HG03571 (cell line): Measurements from ENCODE around the gene NR2F1.
"Not testable (repeated sequence)": the region's sequence is repeated elsewhere in the genome, so short reads cannot be mapped to it uniquely, and the experiment has no call there.

Source experiments
- ATAC-seq: cut with Tn5 transposase; IDR thresholded peaks from one replicate; pipeline ENCODE4 v1.9.1; 2021; ENCODE audit not compliant: unreplicated experiment

Gene NR2F1

DNA sequence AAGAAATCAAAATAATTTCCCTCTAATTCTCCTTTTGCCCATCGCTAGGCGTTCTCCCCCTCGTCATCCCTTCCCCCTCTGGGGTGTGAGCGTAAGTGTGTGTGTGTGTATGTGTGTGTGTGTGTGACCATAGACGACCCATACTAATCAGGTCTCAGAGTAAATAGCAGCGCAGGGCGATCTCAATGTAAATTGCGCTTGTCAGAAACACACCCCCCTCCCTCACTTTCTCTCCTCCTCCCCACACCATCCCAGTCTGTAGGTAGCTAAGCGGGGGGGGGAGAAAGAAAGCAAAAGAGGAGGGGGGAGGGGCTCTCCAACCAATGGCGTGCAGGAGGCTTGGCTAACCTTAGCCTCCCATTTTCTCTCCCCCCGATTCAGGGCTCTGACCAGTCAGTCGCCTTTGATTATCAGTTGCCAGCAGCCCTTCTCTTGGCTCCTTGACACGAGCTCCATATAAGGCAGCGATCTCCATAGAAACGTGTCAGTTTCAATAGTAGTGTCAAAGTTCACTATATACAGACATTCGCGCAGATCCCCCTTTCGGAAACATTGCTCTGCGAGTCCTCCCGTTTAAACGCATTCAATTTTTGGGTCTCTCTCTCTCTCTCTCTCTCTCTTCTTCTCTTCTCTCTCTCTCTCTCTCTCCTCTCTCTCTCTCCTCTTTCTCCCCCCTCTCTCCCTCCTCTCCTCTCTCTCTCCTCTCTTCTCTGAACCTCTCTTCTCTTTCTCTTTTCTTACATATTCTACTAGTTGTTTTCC is at the start of gene NR2F1:
Gene NR2F1, plus strand, starts transcription at position 546 of the 762 bp plus-strand sequence. CDS start 1,802 bp downstream, outside the sequence.
- no peak for ATAC-seq

- no peak for ATAC-seq
Measured at GRCh38 chr5:93545872-93546271, 37.1 kb upstream of the NR2F1 start.

DNA sequence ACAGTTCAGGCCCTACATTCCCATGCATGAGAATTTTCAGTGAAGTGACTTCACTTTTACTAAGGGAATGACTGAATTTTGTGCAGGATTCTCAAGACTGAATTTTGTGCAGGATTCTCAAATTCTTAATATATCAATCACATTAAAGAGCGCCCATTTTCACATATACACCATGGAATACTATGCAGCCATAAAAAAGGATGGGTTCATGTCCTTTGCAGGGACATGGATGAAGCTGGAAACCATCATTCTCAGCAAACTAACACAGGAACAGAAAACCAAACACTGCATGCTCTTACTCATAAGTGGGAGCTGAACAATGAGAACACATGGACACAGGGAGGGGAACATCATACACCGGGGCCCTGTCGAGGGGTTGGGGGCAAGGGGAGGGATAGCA is 33.4 kb upstream of the NR2F1 start:
- not testable (repeated sequence) for ATAC-seq

GRCh38 chr5:93557021-93557604 is 25.9 kb upstream of the NR2F1 start:
- ATAC-seq, result no peak

DNA sequence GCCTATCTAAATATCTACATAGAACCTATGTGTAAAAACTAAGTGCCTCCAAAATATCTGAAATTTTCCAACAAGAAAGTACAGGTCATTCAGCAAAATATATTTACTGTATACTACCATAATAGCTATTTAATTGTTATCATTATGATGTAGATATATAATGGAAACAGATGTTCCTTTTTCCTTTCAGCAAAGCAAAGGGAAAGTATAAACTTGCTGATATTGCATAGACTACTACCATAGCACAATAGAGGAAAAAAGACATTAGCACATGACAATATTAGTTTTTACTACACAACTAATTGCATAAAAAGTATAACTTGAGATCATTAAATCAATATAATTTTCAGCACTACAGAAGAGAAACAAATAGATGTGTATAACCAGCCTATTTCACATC is 16.9 kb upstream of the NR2F1 start:
- no peak for ATAC-seq

- no peak for ATAC-seq
Measured at GRCh38 chr5:93567424-93567823, 15.6 kb upstream of the NR2F1 start.

DNA sequence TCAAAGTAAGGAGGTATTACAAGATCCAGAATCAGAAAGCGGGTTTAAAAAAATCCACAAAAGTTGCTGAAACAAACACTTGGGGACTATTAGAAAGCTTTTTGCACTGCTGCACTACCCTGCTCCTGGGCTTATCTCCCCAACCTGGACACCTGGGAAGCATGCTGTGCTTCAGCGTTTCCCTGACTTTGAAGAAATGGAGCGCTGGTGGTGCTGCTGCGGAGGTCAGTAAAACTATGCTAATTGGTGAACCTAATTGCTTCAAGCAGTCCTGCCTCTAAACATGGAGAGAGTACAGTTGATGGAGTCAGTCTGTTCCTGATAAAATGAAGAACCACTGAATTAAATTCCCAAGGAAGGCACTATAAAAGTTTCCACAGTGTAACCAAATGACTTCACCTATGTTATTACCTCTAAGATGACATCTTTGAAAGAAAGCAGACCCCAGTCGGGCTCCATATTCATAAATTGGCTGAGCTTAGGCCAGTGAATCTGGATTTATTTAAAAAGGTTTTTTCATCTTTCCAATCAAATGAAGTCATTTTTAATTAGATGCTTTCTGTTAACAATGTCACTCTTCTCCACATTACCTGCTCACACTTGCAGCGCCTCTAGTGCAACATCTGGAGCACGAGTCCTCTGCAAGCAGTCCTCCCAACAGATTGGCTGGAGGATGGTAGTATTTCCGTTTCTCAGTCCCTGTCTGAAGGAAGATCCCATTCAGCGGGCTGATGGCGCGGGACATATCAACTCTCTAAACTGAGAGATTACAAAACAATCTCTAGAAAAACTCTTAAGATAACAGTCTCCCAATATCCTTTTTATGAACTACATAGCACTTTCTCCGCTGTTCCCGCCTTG is 13.5 kb upstream of the NR2F1 start:
- ATAC-seq, result no peak

DNA sequence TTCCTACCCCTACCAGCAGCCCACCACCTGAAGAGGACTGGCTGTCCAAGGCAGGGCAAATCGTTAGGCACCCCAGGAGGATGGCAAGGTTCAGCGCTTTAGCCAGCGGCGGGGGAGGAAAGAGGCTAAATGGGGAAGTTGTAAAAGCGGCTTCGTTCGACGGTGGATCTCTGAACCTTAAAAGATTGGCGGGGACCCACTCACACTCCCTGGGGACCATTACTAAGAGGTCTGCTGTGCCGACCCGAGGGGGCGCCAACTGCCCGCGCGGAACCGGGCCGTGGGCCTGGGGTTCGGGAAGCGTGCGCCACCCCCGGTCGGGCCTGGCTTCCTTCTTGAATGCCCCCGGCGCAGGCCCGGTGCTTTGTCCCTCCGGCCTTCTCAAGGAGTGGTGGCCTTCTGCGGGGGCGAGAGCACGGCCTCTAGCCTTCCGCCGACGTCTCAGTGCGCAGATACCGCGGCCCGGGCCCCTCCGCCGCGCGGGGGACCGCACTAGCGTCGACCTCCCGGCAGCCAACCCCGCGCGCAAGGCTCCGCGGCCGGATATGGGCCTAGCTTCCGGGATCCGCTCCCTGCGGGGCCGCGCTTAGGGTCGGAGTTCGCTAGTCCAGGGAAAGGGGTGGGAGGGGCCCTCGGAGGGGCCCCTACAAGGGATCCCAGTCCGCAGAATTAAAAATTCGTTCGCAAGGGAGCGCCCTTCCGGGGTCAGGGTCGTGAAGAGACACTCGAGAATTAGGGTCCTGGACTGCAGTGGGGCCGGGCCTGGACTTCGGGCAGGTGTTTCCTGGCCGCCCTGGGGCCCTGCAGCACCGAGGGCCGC is 12.5 kb upstream of the NR2F1 start:
- no peak for ATAC-seq

DNA sequence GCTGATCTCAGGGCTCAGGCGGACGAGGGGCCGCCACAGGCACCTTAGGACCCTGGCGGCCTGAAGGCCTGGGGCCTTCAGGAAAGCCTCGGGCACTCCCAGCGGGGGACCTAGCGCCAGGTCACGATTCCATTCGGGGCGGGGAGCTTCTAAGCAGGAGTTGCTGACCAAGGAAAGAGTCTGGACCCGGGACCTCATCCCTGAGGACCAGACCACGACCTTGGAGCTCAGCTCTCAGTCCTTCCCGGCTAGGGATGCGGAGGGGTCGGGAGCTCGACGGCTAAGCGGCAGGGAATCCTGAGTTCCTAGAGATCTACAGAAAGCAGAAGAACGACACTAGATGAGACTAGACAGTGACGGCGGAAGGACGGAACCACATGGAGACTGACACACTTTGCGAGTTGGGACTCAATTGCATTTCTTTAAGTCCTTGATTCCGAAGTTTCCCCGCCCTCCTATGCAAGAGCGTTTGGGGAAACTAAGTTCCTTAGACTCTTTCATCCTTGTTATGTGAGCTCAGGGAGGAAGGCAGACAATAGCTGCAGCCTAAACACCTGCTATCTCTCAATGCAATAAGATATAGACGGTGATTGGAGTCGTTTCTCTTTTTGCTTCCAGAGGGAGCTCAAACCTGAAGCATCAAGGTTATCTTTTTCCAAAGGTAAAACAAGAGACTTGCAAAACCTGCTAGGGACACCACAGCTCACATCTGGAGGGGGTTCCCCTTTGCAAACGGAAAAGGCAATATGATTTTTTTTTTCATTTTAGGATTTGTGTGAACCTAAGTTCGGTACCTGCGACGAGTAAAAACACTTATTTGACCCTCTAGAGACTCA is 11.7 kb upstream of the NR2F1 start:
- no peak for ATAC-seq

- ATAC-seq, result no peak
Measured at GRCh38 chr5:93572101-93572607, 10.9 kb upstream of the NR2F1 start.

DNA sequence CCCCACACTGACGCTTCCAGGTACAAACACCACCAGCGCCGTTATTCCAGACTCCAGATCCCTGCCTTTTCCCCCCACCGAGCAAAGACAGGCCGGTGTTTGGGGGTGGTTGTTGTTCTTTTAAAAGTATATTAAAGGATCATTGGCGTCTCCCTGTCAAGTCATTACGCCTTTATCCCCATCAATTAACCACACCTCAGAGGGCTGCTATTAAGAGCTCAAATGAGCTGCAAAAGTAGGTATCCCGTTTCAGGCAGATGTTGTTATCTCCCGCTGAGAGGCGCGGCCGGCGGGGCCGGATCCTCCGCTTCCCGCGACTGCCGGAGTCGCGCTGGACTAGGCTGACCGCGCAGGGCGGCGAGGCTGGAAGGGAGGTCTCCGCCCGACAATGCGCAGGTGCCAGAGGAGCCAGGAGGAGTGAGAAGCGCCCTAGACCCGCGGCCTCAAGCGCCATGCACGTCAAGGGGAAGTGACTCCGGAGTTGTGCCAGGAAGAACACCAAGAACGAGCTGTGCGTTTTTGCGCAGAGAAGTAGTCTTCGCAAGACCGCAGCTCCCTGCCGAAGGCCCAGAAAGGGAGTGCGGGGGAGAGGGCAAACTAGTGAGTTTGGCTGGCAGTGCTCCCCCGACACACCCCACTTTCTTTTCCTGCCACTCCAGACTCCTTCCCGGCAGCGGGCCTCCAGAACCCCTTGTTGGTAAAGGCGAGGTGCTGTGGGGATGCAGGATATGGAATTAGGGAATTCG is 10.2 kb upstream of the NR2F1 start:
- ATAC-seq, result no peak

GRCh38 chr5:93573354-93574351 is 9.4 kb upstream of the NR2F1 start:
- ATAC-seq, result no peak

- ATAC-seq, result no peak
Measured at GRCh38 chr5:93574491-93575305, 8.3 kb upstream of the NR2F1 start.

- ATAC-seq, result no peak
Measured at GRCh38 chr5:93575461-93576414, 7.3 kb upstream of the NR2F1 start.

DNA sequence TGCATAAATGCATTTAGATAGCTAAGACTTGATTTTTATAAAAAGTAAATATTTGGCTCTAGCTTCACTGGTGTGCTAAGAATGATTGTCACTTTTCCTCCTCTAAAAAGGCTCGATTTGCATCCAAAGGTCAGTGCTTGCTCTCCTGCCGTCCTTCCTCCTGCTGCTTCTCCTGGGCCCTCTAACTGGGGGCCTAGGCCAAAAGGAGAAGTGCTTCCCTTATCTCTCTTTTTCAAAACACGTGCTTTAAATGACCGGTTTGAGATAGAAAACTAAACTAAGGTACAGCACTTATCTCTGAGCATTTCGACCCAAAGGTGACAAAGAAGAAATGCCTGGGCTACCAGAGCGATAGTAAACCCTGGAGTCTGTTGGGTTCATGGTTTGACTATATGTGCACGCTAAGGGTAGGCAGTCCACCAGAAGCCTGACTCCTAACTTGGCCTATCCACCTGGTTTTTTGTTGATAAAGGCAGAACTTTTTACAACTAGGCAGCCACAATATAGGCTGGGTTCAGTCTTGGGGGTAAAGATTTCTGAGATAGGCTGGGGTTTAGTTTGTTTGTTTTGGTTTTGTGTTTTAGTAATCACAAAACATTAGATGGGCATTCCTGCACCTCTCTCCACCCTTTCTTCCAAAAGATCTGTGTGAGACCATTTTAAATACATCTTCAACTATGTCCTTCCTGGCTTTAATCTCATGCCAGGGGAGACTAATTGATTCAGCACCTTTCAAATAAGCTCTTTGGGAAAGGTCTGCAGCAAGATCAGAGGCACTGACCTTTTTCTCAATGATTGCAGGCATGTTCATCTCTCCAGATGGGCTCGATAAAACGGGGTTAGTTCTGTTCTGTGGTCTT is 5.8 kb upstream of the NR2F1 start:
- ATAC-seq, result no peak
